MCF 10A (cell line): Measurements from ENCODE around the gene TMPRSS13. TPM values are rescaled to one million over a fixed set of nuclear protein-coding genes. Genes with fewer than 3 reads are reported as not detected.

Source experiments
- BruUV-seq: library from RNA; stranded (reverse); fragments of 400-500 nt; replicated peaks from 2 replicates; lab custom pipeline; 2021; lab: Mats Ljungman, UMichigan
- CTCF ChIA-PET: fragments of 300-600 bp; sonication (Branson Sonifier 250); formaldehyde crosslinking; extraction: SDS; loops from one replicate; lab custom pipeline; 2021; ENCODE audit warnings: antibody characterized with exemption, inconsistent platforms; lab: Yijun Ruan, JAX
- POLR2A ChIA-PET: fragments of 300-600, 350-650 bp; sonication (Branson Sonifier 250); formaldehyde crosslinking; extraction: SDS; loops from one replicate; lab custom pipeline; 2020; ENCODE audit warnings: antibody characterized with exemption, inconsistent platforms; lab: Yijun Ruan, JAX
- DNase-seq: peaks from one replicate; pipeline ENCODE4 v3.0.0-alpha.2; 2018; ENCODE audit not compliant: unreplicated experiment
- H3K27ac Mint-ChIP-seq: one replicate; pipeline ENCODE4 v1.8.0; 2022; ENCODE audit warnings: mild to moderate bottlenecking, low read depth, mixed read lengths; ENCODE audit not compliant: unreplicated experiment
- H3K27me3 Mint-ChIP-seq: one replicate; pipeline ENCODE4 v1.8.0; 2022; ENCODE audit warnings: mixed read lengths; ENCODE audit not compliant: insufficient read depth, unreplicated experiment
- H3K36me3 Mint-ChIP-seq: one replicate; pipeline ENCODE4 v1.8.0; 2022; ENCODE audit warnings: mild to moderate bottlenecking, moderate library complexity, mixed read lengths; ENCODE audit not compliant: insufficient read depth, unreplicated experiment
- H3K4me1 Mint-ChIP-seq: one replicate; pipeline ENCODE4 v1.8.0; 2022; ENCODE audit warnings: mixed read lengths; ENCODE audit not compliant: insufficient read depth, unreplicated experiment
- H3K4me3 Mint-ChIP-seq: one replicate; pipeline ENCODE4 v1.8.0; 2022; ENCODE audit warnings: mild to moderate bottlenecking, moderate library complexity, mixed read lengths; ENCODE audit not compliant: unreplicated experiment
- H3K9me3 Mint-ChIP-seq: one replicate; pipeline ENCODE4 v1.8.0; 2022; ENCODE audit warnings: mixed read lengths; ENCODE audit not compliant: unreplicated experiment
- intact Hi-C: fragments of 100-400 bp; cut with micrococcal nuclease; formaldehyde crosslinking; loops from 2 replicates; pipeline ENCODE4 v1.14.1; 2022
- total RNA-seq: library from RNA; stranded (reverse); gene quantifications from 2 replicates; pipeline ENCODE4 v1.2.3, GENCODE V29; 2022
- TF ChIP-seq, protein P1 (sequence below): fragments of 200-600 bp; IDR thresholded peaks from one replicate; pipeline ENCODE4 v1.8.0; 2022; ENCODE audit warnings: antibody characterized with exemption, mild to moderate bottlenecking; ENCODE audit not compliant: unreplicated experiment

TMPRSS13 gene
- total RNA-seq, 1 experiment from 2014 or later, result not detected

DNA sequence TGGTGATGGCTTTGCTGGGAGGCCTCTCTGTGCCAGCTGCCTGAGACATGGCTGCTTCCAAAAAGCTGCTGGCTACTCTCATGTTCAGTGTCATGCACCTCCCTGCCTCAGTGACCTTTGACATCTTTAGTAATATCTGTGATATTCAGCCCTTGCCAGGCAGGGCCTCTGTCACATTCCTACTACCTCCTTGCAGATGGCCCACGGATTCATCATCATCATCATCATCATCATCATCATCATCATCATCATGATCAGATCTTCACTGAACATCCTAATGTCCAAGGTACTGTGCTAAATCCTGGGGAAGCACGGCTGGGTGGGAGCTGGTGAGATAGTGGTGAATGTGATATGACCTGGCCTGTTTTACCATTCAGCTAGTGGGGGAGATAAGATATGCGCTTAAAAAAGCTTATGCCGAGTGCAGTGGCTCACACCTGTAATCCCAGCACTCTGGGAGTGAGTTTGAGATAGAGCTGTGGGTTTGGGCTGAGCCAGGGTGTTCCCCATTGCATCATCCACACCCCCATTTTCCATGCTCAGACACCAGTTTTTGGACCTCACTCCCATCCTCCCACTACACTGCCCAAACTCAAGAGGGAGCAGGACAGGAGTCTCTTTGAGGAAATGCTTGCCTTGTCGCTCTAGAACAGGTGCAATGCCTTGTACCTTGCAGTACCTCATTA is 17.1 kb upstream of the TMPRSS13 start:
- no peak overlapping the region for H3K27ac Mint-ChIP-seq
- peaks cover 4% of the 10 kb centered on the region for H3K4me1 Mint-ChIP-seq
- peaks cover 24% of the 10 kb centered on the region for H3K27me3 Mint-ChIP-seq
- no peak for DNase-seq
- POLR2A ChIA-PET, result interaction anchor here (1.0 to 1.1 kb wide), 2 partner anchors 102 to 105 kb away, joined by 7 to 8 read pairs; no protein-coding TSS in a partner anchor
- BruUV-seq, result no TSS peak
- no peaks in the 10 kb centered on the region for H3K9me3 Mint-ChIP-seq
- CTCF ChIA-PET, result interaction anchor here (0.6 to 8.5 kb wide), 64 partner anchors 9 to 564 kb away, joined by 3 to 200 read pairs (median 4); partner anchors contain the start of gene FXYD2
- no peaks in the 10 kb centered on the region for H3K36me3 Mint-ChIP-seq
- intact Hi-C loops, result loop anchor here (2.0 kb wide), 1 partner anchor 519 kb away; no protein-coding TSS in a partner anchor
- no peak overlapping the region for H3K4me3 Mint-ChIP-seq
- TF ChIP-seq, protein P1, sequence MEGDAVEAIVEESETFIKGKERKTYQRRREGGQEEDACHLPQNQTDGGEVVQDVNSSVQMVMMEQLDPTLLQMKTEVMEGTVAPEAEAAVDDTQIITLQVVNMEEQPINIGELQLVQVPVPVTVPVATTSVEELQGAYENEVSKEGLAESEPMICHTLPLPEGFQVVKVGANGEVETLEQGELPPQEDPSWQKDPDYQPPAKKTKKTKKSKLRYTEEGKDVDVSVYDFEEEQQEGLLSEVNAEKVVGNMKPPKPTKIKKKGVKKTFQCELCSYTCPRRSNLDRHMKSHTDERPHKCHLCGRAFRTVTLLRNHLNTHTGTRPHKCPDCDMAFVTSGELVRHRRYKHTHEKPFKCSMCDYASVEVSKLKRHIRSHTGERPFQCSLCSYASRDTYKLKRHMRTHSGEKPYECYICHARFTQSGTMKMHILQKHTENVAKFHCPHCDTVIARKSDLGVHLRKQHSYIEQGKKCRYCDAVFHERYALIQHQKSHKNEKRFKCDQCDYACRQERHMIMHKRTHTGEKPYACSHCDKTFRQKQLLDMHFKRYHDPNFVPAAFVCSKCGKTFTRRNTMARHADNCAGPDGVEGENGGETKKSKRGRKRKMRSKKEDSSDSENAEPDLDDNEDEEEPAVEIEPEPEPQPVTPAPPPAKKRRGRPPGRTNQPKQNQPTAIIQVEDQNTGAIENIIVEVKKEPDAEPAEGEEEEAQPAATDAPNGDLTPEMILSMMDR, result no peak

DNA sequence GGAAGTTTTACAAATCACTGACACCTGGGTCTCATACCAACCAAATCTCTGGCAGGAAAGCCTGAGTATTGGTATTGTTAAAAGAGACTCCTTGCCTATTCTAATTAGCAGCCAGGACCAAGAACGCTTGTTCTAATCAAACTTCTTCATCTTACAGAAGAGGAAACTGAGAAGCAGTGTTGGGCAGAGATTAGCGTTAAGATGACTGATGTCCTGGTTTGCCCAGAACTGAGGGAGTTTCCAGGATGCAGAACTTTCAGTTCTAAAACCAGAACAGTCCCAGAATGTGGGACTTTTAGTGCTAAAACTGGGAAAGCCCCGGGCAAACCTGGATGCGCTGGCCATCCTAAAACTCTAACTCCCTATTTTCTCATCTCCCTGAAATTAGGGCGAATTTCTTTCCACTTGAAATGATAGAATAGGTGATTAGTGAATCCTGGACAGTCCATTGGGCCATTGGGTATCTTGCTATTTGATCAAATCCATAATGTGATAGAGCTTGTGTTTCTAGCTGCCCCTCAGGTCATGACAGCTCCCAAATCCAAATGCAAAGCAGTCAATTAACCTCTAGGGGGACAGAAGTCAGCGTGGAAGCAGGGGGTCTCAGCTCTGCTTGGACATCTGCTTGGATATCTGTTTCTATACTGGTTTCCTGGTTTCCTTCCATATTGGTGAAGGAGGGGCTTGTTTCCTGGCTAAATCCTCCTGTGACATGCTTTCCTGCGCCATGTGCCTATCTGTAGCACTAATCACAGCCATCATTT is 16.0 kb upstream of the TMPRSS13 start:
- DNase-seq, result no peak
- intact Hi-C loops, result no loop called here
- Mint-ChIP-seq H3K4me3 (no peak overlapping the region), H3K9me3 (no peaks in the 10 kb centered on the region), H3K27me3 (peaks cover 13% of the 10 kb centered on the region), H3K4me1 (peaks cover 4% of the 10 kb centered on the region), H3K36me3 (no peaks in the 10 kb centered on the region), H3K27ac (no peak overlapping the region)
- ChIA-PET POLR2A (no interaction called here), CTCF (interaction anchor here (0.6 to 8.5 kb wide), 10 partner anchors 29 to 355 kb away, joined by 3 to 200 read pairs (median 10); partner anchors contain the start of gene FXYD2)
- BruUV-seq, result no TSS peak
- TF ChIP-seq, protein P1, result no peak

DNA sequence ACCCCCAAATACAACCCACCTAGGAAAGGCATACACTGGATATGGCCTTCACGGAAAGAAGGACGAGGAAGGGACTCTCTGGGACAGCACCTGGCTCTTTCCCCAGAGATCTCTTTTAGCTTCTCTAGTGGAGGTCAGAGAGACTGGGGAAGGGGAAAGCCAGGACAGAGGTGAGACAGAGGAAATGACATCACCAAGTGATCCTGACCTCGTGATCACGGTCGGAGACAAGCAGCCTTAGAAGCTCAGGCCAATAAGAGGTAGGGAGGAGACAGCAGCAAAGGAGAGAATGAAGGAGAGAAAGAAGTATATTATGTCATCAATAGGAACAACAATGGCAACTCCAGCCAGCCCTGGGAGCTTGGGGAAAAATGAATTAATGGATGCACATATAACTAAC is 15.4 kb upstream of the TMPRSS13 start:
- Mint-ChIP-seq H3K9me3 (no peaks in the 10 kb centered on the region), H3K27ac (no peak overlapping the region), H3K4me3 (no peak overlapping the region), H3K27me3 (peaks cover 12% of the 10 kb centered on the region), H3K36me3 (no peaks in the 10 kb centered on the region), H3K4me1 (peaks cover 4% of the 10 kb centered on the region)
- intact Hi-C loops, result no loop called here
- CTCF ChIA-PET, result interaction anchor here (0.6 to 8.5 kb wide), 5 partner anchors 28 to 355 kb away, joined by 3 to 200 read pairs (median 4); no protein-coding TSS in a partner anchor
- no peak for DNase-seq
- no TSS peak for BruUV-seq
- POLR2A ChIA-PET, result no interaction called here
- TF ChIP-seq, protein P1, result no peak
